IPS DF 4.7 (cell line): ENCODE data around the gene SMO.
"Not testable (repeated sequence)": the region's sequence is repeated elsewhere in the genome, so short reads cannot be mapped to it uniquely, and the experiment has no call there.

ENCODE experiments used
- DNase-seq: peaks from one replicate; pipeline ENCODE4 v3.0.0-alpha.2; 2013; ENCODE audit warnings: low spot score; ENCODE audit errors: extremely low read depth

SMO gene

DNA sequence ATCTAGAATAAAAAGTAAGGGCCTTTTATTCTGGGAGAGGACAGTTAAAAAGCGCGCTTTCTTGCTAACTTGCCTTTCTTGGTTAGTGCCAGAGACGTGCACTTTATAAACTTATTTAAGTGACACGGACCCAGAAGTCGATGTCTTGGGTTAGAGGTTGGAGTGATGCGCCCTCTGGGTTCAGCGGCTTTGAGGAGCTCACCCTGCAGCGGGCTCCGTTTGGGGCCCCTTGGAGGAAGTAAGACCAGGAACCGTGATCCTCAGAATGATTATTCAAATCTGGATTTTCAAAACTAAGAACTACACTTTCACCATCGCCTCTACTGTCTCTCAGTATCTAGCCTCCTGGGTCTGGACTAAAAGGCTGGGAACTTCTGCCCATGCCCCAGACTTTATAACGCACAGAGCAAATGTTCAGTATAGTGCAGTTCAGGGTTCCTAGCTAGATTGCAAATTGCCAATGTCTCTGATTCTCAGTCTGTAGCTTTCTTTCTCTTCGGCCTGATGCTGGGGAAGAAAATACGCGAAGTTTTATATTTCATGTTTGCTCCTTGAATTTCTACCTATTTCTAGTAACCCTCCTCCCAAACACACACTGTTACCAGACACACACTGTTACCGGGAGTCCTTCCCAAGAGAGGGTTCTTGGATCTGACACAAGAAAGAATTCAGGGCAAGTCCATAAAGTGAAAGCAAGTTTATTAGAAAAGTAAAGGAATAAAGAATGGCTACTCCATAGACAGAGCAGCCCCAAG, 18.6 kb upstream of the SMO start:
- no peak for DNase-seq

DNA sequence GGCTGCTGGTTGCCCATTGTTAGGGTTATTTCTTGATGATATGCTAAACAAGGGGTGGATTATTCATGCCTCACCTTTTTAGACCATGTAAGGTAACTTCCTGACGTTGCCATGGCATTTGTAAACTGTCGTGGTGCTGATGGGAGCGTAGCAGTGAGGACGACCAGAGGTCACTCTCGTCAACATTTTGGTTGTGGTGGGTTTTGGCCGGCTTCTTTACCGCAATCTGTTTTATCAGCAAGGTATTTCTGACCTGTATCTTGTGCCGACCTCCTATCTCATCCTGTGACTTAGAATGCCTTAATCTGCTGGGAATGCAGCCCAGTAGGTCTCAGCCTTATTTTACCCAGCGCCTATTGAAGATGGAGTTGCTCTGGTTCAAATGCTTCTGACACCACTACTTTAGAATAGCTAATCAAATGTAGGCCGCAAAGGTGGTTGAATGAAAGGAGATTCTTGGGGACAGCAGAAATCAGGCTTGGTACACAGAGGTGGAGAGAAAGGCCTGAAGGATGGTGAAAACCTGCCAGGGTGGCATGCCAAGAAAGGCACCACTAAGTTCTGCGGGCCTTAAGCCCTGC, 17.9 kb upstream of the SMO start:
- no peak for DNase-seq

DNA sequence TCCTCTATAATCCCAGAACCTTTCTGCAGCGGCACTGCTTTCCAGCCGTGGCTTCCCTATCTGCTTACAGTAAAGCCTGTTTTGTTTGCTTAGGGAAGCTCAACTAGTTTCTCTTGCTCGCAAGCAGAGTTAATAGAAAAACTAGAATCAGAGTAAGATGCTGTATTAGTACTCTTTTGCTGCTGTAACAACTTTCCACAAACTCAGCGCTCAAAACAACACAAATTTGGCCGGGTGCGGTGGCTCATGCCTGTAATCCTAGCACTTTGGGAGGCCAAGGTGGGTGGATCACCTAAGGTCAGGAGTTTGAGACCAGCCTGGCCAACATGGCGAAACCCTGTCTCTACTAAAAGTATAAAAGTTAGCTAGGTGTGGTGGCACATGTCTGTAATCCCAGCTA, 14.6 kb upstream of the SMO start:
- not testable (repeated sequence) for DNase-seq

DNA sequence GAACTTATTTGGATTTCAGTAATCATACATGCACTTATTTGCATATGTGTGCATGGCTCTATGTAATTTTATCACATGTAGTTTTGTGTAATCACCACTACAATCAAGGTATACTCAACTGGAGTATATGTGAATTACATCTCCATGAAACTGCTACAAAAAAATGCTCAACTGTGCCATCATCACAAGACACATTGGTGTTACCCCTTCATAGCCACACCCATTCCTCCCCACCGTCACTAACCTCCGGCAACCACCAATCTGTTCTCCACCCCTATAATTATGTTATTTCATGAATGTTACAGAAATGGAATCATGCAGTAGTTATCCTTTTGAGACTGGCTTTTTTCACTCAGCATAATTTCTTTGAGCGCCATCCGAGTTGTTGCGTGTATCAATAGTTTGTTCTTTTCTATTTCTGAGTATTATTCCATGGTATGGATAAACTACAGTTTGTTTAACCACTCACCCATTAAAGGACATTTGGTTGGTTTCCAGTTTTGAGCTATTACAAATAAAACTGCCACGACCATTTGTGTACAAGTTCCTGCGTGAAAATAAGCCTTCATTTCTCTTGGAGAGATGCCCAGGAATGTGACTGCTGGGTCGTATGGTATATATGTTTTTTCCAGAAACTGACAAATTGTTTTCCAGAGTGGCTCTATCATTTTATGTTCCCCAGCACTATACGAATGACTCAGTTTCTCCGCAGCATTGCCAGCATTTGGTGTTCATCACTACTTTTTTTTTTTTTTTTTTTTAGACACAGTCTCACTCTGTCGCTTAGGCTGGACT, 11.3 kb upstream of the SMO start:
- DNase-seq = no peak

DNA sequence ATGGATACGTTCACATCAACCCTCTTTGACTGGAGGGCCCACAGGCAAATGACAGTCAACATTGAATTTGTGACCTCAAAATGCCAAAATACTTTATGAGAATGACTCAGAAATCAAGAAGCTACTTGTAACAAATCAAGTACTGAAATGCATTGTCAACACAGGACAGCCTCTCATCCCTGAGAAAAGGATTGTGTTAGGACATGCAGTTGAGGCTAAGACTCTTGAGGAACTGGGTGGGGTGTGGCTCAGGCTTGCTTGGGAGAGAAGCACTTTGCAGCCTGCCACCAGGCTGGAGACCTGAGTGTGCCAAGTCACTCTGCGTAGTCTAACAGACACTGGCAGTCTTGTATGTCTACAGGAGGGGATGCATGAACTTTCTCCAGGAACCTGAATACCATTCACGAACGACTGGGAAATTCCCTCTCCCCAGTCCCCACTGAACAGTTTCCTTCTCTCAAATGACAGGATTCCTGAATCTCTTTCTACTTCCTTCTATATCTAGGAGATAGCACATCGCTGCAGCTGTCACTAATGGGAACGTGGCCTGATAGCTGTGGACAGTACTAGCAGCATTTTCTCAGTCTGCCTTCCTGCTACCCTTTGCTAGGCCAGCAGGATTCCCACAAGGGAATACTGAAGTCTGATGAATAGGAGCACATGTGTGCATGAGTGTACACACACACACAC, 3.3 kb upstream of the SMO start:
- DNase-seq = no peak

DNA sequence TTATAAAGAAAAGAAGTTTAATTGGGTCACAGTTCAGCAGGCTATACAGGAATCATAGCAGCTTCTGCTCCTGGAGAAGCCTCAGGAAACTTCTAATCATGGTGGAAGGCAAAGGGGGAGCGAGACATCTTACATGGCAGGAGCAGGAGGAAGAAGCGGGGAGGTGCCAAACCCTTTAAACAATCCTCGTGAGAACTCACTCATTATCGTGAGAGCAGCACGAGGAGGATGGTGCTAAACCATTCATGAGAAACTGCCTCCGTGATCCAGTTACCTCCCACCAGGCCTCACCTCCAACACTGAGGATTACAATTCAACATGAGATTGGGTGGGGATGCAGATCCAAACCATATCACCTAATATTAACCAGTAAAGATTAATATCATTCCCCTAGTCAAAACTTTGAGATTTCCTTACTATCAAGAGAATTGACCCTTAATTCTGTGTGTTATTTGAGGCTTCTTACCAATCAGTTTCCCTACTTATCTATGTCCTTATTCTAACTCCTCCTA, 1.6 kb upstream of the SMO start:
- no peak for DNase-seq

DNA sequence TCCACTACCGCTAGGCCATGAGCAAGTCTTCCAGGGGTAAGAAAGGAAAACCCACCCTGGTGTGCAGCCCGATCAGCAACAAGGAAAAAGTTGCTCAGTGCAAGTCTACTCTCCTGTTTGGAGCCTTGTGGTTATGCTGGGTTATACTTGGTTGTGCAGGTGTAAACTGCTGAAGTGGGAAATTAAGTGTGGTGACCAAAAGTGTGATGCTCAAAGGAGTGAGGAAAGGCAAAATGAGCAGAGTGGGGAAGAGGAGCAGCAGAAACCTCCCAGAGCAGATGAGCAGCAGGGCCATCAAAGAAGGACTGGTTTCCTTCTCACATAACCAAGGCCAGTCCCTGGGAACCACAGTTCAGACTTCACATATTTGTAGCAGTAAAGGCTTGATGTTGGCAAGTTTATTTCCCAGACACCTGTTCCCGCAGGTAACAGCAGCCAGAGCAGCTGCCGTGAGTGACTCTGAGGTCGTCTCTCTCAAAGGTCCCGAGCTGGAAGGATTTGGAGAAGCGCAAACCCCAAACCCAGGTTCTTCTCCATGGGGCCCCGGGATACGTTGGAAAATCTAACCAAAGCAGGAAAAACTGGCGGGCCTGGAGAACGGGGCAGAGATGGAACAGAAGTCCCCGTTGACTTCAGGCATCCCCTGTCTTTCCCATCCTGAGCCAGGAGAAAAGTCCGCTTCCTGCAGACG, 607 bp upstream of the SMO start:
- DNase-seq = no peak

DNA sequence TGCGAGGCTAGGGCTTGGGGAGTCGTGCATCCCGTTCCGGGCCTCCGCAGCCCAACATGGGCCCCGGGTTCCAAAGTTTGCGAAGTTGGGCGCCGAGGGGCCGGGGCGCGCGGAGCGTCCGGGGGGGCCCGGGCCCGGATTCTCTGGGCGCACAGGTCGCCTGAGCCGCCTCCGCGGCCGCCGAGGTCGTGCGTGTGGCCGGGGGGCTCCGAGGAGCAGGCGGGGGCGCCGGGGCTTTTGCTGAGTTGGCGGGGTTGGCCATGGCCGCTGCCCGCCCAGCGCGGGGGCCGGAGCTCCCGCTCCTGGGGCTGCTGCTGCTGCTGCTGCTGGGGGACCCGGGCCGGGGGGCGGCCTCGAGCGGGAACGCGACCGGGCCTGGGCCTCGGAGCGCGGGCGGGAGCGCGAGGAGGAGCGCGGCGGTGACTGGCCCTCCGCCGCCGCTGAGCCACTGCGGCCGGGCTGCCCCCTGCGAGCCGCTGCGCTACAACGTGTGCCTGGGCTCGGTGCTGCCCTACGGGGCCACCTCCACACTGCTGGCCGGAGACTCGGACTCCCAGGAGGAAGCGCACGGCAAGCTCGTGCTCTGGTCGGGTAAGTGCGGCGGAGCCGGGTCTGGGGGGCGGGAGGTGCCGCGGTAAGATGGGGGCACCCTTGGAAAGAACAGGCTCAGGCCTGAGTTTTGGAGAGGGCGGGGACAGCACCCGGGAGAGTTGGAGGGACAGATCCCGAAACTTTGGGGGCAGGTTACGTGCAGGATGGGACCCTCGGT, 643 bp downstream of the SMO start:
- DNase-seq = no peak

DNA sequence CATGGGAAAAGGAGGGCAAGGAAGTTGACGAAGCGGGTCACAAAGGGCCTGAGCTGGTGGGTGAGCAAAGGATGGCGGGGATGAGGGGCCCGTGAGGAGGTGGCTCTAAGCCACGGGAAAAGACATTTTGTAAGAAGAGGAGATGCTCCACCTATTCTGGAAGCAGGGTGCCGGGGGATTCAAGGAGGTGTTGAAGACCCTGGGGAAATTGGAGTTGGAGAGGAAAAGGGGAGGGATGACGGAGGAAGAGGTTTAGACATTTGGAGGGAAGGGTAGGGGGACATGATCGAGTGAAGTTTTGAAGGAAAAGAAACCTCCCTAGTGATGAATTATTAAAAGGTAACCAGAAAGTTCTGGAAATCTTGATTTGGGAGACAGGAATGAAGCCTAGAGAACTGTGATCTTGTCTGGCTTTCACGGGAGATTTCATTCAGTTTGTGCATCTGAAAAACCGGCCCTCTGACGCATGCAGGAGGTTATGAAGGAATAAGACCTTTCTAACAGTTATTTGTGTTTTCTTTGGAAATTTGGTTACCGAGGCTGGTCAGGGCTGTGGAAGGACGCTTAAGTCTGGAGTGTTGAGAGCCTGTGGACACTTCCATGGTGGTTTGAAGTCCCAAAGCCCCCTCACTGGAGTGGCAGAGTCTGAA, 1.4 kb downstream of the SMO start:
- DNase-seq = no peak

DNA sequence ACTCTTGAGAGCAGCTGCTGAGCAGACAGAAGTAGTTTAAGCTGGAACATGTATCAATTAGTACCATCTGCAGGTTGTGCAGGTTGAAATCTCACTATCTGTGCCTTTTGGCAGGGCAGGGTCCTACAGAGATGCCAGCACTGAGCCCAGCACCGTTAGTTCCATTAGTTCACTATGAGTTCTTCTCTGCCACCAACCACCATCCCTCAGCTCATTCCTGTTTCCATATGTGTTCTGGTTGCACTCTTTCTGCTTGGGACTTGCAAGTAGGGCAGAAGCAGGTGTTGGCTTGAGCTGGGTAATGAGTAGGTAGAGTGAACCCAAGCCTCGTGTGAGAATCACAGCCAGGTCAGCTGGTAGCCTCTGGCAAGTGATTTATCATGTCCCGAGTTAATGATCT, 2.8 kb downstream of the SMO start:
- no peak for DNase-seq

DNA sequence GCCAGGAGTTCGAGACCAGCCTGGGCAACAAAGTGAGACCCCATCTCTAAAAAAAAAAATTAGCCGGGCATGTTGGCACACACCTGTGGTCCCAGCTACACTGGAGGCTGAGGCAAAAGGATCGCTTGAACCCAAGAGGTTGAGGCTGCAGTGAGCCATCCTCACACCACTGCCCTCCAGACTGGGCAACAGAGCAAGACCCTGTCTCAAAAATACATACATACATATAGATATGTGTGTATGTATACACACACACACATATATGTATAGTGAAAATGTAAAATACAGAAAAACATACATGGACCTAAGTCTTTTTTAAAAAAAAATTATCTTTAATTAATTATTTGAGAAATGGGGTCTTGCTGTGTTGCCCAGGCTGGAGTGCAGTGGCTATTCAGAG, 5.5 kb downstream of the SMO start:
- no peak for DNase-seq

DNA sequence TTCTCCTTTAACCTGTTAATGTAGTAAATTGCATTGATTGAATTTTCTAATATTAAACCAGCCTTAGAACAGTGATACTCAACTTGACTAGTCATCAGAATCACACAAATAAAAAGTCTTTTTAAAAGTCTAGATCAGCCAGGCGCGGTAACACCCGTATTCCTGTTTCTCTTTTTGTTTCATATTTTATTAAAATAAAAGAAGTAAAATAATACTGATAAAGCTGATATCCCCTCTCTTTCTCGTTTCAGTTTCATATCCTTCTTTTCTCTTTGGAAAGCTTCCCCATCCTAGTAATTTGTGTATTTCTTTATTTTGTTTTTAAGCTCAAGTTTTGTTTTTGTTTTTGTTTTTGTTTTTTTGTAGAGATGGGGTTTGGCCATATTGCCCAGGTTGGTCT, 9.3 kb downstream of the SMO start:
- no peak for DNase-seq

DNA sequence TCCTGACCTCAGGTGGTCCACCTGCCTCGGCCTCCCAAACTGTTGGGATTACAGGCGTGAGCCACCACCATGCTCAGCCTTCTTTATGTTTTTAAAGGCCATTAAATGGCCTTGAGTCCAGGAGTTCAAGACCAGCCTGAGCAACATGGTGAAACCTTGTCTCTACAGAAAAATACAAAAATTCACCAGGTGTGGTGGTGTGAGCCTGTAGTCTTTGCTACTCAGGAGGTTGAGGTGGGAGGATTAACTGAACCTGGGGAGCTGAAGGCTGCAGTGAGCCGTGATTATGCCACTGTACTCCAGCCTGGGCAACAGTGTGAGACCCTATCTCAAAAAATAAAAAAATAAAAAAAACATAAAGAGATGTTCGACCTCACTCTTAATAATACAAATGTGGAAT, 11.0 kb downstream of the SMO start:
- DNase-seq = no peak

DNA sequence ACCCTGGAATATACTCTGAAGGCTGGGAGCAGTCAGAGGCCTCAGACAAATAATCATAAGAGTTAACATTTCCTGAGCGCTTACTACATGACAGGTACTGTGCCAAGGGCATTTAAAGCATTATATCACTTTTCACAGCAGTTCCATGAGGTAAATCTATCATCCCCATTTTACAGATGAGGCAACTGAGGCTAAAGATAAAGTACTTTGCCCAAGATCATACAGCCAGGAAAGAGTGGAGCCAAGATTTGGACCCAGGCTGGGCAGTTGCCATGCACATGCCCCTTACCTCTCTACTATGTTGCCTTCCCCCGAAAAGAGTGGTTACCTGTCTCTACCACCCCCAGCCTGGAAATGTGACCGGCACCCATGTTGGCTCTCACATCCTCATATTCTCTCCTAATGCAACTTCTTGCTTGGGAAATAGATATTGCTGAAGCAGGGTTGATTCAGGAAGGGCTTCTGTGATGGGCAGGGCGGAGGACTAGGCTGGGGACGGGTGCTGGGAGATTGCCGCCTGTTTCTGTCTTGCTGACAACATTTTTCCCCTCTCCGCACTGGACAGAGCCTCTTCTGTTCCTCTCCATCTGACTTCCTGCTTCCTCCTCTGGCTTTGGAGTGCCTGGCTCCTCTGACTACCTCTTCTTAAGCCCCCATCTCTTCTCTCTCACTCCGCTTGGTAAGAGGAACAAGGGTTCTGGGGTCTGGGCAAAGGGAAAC, 13.8 kb downstream of the SMO start:
- DNase-seq = no peak

DNA sequence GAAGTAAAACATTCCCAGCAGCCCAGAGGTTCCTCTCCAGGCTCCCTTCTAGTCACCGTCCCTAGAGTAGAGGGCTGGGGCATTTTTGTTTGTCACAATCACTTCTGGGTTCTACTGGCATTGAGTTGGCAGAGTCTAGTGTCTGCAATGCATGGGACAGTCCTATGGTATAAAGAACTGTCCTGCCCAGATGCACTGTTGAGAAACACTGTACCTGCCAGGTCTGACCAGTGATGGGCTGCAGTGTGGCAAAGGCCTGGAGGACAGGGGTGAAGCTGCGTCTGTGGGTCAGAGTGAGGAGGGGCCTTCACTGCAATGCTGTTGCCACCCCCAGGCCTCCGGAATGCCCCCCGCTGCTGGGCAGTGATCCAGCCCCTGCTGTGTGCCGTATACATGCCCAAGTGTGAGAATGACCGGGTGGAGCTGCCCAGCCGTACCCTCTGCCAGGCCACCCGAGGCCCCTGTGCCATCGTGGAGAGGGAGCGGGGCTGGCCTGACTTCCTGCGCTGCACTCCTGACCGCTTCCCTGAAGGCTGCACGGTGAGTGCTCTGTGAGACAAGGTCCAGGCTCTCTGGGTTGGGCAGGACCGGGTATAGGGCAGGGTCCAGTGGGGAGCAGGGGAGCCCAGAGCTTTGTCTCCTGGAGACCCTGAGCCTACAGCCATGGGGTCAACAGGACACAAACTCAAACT, 14.8 kb downstream of the SMO start:
- no peak for DNase-seq

DNA sequence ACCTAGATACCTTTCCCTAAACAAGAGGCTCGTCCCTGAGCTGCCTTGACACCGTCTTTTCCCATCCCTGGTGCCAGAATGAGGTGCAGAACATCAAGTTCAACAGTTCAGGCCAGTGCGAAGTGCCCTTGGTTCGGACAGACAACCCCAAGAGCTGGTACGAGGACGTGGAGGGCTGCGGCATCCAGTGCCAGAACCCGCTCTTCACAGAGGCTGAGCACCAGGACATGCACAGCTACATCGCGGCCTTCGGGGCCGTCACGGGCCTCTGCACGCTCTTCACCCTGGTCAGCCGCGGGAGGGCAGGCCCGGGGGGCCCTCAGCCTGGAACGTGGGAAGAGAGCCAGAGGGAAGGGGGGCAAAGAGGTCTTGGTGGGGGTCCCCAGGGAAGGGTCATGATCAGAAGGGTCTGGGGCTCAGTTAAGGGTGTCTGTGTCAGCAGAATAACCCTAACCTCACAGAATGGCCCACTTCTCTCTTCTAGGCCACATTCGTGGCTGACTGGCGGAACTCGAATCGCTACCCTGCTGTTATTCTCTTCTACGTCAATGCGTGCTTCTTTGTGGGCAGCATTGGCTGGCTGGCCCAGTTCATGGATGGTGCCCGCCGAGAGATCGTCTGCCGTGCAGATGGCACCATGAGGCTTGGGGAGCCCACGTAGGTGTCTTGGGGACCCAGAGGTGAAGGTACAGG, 16.8 kb downstream of the SMO start:
- DNase-seq = no peak

DNA sequence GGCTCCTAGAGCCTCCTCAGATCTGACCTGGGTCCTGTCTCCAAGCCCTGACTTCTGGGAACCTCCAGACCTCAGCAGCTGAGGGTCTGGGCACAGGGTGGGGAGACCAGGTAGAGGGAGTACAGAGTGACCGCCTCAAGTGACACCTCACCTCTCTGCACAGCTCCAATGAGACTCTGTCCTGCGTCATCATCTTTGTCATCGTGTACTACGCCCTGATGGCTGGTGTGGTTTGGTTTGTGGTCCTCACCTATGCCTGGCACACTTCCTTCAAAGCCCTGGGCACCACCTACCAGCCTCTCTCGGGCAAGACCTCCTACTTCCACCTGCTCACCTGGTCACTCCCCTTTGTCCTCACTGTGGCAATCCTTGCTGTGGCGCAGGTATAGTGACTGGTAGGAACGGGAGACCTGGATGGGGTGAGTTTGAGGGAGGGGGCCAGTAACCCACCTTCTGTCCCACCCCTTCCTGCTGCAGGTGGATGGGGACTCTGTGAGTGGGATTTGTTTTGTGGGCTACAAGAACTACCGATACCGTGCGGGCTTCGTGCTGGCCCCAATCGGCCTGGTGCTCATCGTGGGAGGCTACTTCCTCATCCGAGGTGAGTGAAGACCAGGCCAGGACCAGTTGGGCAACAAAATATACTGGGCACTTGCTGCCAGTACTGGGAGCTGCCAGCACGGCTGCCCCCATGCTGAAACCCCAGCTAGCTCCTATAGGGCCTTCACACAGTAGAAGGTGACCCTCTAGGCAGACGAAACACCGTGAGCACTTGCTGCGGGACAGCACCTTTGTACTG, 17.8 kb downstream of the SMO start:
- no peak for DNase-seq
